ENCODE data around the gene DPP8.
"Not testable (repeated sequence)": the region's sequence is repeated elsewhere in the genome, so short reads cannot be mapped to it uniquely, and the experiment has no call there.

Gene DPP8

GRCh38 chr15:65516997-65517865 is at the start of gene DPP8:
Gene DPP8, minus strand, starts transcription at chr15:65517689. Its CDS starts 5,136 bp downstream, at chr15:65512553.
- peak; percentile 90 for DNase-seq

DNA sequence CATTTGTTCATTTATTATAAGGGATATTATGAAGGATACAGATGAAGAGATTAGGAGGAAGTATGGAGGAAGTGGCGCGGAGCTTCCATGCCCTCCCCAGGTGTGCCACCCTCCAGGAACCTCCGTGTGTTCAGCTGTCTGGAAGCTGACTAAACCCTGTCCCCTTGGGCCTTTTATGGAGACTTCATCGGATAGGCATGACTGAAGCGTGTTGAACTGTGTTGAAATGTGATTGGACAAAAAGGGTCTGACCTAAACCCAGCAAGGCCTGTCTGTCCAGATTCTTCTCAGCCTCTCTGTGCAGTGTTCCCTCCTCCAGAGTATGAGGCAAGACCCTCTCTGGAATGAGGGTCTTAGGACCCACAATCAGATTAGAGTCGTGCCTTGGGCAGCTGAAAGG is 44.4 kb upstream of the DPP8 start:
- no peak for DNase-seq

DNA sequence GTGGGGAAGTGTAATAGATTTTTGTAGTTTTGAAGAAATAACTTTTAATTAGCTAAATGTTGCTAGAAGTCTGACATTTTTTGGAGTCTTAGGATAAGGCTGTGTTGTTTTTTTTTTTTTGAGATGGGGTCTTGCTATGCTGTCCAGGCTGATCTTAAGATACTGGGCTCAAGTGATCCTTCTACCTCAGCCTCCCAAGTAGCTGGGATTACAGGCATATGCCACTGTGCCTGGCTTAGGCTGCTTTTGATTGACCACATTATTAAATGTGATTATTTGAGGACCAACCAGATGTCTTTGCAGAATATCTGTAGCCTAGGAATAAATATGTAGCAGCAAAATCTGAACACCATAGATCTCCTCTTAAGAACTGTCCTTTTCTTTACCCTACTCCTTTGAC is 42.5 kb upstream of the DPP8 start:
- no peak for DNase-seq

- no peak for DNase-seq
These were observed 41.7 kb upstream of the DPP8 start for GRCh38 chr15:65558997-65559760.

- no peak for DNase-seq
These were observed 40.8 kb upstream of the DPP8 start for GRCh38 chr15:65558336-65558735.

DNA sequence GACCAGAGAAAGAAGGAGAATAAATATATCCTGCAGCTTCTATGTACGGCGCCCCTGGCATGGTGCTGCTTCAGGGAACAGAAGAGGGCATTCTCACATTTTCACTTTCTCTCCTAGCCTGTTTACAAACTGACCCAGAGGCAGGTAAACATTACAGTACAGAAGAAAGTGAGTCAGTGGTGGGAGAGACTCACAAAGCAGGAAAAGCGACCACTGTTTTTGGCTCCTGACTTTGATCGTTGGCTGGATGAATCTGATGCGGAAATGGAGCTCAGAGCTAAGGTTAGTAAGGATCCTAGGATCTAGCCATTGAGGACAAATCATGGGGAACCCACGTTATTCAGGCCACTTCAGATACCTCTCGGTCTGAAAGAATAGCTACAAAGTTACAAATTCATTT is 39.1 kb upstream of the DPP8 start:
- no peak for DNase-seq

- DNase-seq, result no peak
These were observed 36.2 kb upstream of the DPP8 start for GRCh38 chr15:65553691-65554090.

DNA sequence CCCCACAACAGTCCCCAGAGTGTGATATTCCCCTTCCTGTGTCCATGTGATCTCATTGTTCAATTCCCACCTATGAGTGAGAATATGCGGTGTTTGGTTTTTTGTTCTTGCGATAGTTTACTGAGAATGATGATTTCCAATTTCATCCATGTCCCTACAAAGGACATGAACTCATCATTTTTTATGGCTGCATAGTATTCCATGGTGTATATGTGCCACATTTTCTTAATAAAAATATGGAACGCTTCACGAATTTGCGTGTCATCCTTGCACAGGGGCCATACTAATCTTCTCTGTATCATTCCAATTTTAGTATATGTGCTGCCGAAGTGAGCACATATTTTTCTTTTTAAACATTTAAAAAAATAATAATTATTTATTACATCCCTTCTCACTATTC is 35.4 kb upstream of the DPP8 start:
- DNase-seq, result not testable (repeated sequence)

DNA sequence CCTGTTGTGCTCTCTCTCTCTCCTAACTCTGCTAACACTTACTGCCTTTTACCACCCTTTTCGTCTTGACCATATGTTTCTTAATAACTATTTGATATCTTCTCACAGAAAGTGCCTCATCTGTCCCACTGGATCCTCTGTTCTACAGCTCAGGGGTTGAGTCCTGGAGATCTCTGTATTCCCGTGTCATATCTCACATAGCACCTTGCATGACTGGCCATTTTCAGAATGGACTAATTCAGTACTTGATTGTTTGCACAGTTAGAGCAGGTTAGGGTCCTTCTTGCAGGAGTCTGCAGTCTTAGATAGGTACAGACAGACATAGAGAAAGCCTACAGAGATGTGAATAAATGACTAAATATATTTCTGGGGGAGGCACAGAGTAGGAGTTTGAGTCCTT is 33.7 kb upstream of the DPP8 start:
- no peak for DNase-seq

DNA sequence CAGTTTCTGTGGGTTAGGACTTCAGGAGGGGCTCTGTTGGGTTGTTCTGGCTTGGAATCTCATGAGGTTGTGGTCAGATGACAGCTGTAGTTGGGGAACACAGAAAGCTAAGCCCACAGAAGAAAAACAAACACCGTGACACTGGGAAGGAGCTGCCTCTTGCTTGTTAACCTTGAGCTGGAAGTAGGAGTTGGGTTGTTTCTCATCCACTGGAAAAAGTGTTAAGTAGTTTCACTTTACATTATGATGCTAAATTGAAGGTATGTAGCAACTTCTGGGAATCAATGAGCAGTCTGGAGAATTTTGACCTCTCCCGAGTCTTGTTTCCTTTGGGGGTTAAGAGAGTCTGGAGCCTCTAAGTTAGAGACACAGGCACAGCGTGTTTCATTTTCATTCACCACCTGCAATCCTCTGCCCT is 33.2 kb upstream of the DPP8 start:
- no peak for DNase-seq

- not testable (repeated sequence) for DNase-seq
These were observed 31.8 kb upstream of the DPP8 start for GRCh38 chr15:65549288-65549687.

DNA sequence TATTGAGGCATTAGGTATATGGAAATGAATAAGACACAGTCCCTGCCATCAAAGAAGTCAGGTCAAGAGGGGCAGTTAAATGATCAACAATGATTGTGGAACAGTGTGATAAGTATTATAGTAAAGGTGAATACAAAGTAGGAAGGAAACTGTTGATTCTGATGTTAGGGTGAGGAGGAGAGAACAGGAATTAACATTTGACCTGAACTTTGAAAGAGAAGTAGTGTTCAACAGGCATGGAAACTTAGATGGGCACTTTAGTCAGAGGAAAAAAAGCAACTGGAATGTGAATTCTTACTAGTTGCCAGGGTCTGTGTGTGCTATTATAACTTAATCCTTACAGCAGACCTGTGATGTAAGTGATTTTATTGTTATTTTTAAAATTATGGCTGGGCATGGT is 30.4 kb upstream of the DPP8 start:
- no peak for DNase-seq

GRCh38 chr15:65541231-65541820 is 23.8 kb upstream of the DPP8 start:
- no peak for DNase-seq

GRCh38 chr15:65540314-65540713 is 22.8 kb upstream of the DPP8 start:
- no peak for DNase-seq

GRCh38 chr15:65535192-65535591 is 17.7 kb upstream of the DPP8 start:
- no peak for DNase-seq

DNA sequence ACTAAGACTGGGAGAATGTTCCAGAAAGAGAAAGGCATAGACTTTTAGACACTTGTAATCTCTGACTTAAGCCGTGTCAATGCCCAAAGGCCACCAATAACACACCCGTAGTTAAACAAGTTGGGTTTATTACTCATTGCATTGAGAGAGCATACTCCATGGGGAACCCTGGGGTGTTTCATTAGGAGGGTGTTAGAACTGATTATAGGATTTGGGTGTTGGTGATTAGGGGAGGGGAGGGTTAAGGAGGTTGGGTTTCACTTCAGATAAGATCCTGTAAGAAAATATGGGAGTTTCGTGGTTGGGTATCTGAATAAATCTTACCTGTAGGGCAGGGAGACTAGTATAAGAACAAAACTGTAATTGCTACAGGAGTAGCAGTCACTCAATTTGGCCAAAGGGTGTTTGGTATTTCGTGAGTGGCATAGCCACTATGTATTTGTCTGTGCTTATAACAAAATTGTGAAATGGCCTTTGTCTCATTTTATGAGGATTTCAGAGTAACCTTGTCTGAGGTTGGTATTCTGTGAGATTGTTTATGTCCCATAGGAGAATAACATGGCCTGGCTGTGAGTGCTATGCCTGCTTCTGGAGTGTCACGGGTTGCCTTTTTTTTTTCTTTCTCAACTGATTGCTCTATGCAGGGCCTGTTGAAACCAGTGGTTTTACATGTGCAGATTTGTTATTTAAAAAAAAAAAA is 15.7 kb upstream of the DPP8 start:
- no peak for DNase-seq

DNA sequence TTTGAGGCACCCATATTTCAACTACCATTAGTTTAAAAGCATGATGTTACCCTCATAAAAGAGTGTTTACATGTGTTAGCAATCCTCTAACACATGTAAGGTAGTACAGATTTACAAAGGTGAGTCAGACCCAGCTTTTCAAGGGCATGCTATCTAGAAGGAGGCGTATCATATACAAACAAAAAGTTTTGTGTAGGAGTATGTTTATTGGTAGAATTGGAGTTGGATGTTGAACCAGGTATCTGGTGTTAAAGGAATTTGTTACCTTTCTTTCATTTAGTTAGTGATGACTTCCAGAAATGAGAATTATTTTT is 15.2 kb upstream of the DPP8 start:
- no peak for DNase-seq

GRCh38 chr15:65530318-65531111 is 13.0 kb upstream of the DPP8 start, which contains the start of gene HACD3:
Gene HACD3, plus strand, starts transcription at chr15:65530463. Its CDS starts 169 bp downstream, at chr15:65530632.
- peak; percentile 83 for DNase-seq

- DNase-seq, result no peak
These were observed 12.4 kb upstream of the DPP8 start for GRCh38 chr15:65529762-65530317.

DNA sequence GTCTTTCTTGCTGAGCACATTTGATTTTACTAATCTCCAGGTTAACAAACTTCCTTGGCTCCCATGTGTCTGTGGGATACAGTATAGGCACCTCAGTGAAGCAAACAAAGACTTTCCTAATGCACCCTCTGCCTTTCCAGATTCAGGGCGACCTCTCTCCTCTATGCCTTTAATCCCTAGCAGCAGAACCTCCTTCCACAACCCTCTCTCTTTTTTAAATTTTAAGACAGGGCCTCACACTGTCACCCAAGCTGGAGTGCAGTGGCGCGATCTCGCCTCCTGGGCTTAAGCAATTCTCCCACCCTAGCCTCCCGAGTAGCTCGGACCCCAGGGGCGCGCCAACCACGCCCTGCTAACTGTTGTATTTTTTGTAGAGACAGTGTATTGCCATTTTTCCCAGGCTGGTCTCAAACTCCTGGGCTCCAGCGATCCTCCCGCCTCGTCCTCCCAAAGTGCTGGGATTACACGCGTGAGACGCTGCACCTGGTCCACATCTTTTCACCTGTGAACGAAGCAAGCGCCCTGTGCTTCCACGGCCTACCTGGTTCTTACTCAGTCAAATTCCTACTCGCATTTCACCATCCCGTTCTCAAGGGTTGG is 11.1 kb upstream of the DPP8 start:
- no peak for DNase-seq

DNA sequence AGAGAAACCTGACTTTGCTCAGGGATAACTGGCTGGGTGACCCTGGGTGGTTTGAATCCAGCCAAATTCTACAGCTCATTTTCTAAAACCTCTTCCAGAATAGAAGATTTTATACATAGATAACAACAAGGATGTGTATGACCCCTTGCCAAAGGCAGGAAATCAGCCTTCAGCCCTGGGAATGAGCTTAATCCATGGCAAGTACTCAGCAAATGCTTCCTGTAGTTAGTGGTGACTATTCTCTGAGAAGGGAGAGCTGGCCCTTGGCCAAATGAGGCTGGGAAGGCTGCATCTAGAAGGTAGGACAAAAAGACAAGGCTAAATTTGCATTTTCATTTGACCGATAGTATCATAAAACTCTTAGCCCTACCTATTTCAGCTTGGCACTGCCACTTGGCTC is 8.1 kb upstream of the DPP8 start:
- DNase-seq, result no peak

DNA sequence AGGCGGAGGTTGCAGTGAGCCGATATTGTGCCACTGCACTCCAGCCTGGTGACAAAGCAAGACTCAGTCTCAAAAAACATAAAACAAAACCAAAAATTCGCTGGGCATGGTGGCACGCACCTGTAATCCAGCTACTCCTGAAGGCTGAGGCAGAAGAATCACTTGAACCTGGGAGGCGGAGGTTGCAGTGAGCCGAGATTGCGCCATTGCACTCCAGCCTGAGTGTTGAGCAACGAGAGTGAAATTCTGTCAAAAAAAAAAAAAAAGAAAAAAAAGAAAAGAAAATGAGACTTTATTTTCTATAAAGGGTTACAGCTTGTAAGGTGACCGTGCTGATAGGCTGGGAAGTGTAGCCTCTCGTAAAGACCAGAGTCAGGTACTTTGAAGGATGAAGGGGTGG is 6.7 kb upstream of the DPP8 start:
- DNase-seq, result no peak

All from NCI-H774 (cell line).